ENCODE results near the gene TAS1R3.

TAS1R3 gene

GRCh38 chr1:1324524-1325287 is 6.4 kb upstream of the TAS1R3 start, which contains the start of the genes CPTP and INTS11:
TSS of gene CPTP (plus strand) at chr1:1324802. CDS start at chr1:1326911, 2,109 bp downstream.
TSS of gene INTS11 (minus strand) at chr1:1324660. CDS start at chr1:1324608, 52 bp downstream.
- DNase-seq (ENCODE audit: low spot score), result peak; percentile 98

- no peak for DNase-seq (ENCODE audit: low spot score)
Measured at GRCh38 chr1:1325288-1326074, 5.6 kb upstream of the TAS1R3 start.

- DNase-seq (ENCODE audit: low spot score), result no peak
Measured at GRCh38 chr1:1326075-1326605, 4.9 kb upstream of the TAS1R3 start.

GRCh38 chr1:1327291-1327690 is 3.8 kb upstream of the TAS1R3 start:
- no peak for DNase-seq (ENCODE audit: low spot score)

- no peak for DNase-seq (ENCODE audit: low spot score)
Measured at GRCh38 chr1:1328254-1328653, 2.8 kb upstream of the TAS1R3 start.

- no peak for DNase-seq (ENCODE audit: low spot score)
Measured at GRCh38 chr1:1329304-1330210, 1.5 kb upstream of the TAS1R3 start.

GRCh38 chr1:1330366-1331067 is 563 bp upstream of the TAS1R3 start:
- no peak for DNase-seq (ENCODE audit: low spot score)

- no peak for DNase-seq (ENCODE audit: low spot score)
Measured at GRCh38 chr1:1332031-1332755, 1.1 kb downstream of the TAS1R3 start.

GRCh38 chr1:1332774-1333480 is 1.8 kb downstream of the TAS1R3 start:
- no peak for DNase-seq (ENCODE audit: low spot score)

GRCh38 chr1:1333551-1334241 is 2.6 kb downstream of the TAS1R3 start:
- DNase-seq (ENCODE audit: low spot score), result no peak

GRCh38 chr1:1334835-1335234 is 3.8 kb downstream of the TAS1R3 start:
- DNase-seq (ENCODE audit: low spot score), result no peak

GRCh38 chr1:1335283-1335682 is 4.2 kb downstream of the TAS1R3 start:
- no peak for DNase-seq (ENCODE audit: low spot score)

GRCh38 chr1:1335792-1336248 is 4.7 kb downstream of the TAS1R3 start:
- DNase-seq (ENCODE audit: low spot score), result no peak

- no peak for DNase-seq (ENCODE audit: low spot score)
Measured at GRCh38 chr1:1336446-1336845, 5.4 kb downstream of the TAS1R3 start.

- DNase-seq (ENCODE audit: low spot score), result no peak
Measured at GRCh38 chr1:1336931-1337792, 6.1 kb downstream of the TAS1R3 start.

- DNase-seq (ENCODE audit: low spot score), result no peak
Measured at GRCh38 chr1:1337793-1338147, 6.7 kb downstream of the TAS1R3 start.

- DNase-seq (ENCODE audit: low spot score), result no peak
Measured at GRCh38 chr1:1338278-1338677, 7.2 kb downstream of the TAS1R3 start.

- DNase-seq (ENCODE audit: low spot score), result no peak
Measured at GRCh38 chr1:1340185-1340584, 9.1 kb downstream of the TAS1R3 start.
